Stimulated activated CD4-positive, alpha-beta T cell treated with anti-CD3 and anti-CD28 coated beads, Interleukin-4, amount 100 ng/mL, for 24 hours (primary cell): Measurements from ENCODE around the gene CBFB.
"Not testable (repeated sequence)": the region's sequence is repeated elsewhere in the genome, so short reads cannot be mapped to it uniquely, and the experiment has no call there.

Experiments used
- DNase-seq: peaks from one replicate; pipeline ENCODE4 v3.0.0-alpha.2; 2020

The CBFB gene

DNA sequence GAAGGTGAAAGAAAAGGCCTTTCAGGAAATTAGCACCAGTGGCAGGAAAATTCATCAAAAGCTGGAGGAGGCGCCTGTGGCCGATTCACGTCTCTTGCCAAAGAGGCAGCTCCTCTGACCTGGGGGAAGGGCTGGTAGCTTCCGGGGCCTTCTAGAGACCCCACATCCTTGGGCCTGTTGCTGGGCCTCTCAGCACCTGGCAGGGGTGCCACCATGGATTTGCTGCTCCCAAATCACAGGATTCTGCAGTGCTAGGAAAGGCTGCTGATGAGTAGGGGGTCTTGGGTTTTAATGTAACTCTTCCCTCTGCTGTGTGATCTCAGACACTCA lies 11.6 kb upstream of the CBFB start:
- no peak for DNase-seq

DNA sequence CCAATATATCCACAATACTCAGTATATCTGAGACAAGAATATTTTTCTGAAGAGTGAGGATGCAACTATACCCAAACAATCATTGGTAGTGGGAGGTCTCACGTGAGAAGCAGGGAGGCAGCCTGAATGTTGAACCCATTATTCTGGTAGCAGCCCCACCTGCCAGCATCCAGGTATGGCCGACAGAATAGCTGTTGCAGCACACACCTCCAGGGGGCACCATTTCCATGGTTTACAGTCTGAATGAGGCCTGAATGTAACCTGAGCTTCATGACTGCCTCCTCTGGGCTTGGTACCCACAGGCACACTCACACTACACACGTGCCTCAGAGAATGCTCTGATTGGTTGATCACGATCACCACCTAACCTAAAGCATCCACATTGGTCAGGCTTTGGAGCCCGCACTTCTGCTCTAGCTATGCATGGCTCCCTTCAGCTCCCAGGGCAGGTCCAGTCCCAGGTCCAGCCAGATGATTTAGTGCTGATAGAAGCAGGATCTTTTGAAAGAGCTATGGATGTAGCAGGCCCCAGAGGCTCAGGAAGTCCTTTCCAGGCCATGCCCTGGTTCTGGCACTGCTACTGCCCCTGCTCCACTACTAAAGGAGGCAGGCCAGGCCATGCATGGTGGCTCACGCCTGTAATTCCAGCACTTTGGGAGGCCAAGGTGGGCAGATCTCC lies 11.0 kb upstream of the CBFB start:
- peak; percentile 90 for DNase-seq

DNA sequence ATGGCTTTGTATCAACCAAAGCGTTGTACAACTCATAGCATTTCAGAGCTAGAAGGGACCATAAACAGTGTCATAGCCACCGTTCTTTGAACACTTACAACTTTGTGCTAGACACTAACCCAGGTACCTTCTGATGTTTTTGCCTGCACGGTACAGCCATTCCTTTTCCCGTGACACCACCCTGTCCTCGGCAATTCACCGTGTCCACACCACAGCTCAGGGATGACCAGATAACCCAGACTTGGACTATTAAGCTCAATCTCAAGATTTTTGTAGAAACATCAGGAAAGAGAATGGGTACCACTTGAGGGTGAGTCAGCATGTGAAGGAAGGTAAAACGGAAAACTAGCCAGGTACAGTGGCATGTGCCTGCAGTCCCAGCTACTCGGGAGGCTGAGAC lies 9.8 kb upstream of the CBFB start:
- no peak for DNase-seq

- DNase-seq: no peak
These were observed 7.6 kb upstream of the CBFB start for GRCh38 chr16:67021321-67021720.

DNA sequence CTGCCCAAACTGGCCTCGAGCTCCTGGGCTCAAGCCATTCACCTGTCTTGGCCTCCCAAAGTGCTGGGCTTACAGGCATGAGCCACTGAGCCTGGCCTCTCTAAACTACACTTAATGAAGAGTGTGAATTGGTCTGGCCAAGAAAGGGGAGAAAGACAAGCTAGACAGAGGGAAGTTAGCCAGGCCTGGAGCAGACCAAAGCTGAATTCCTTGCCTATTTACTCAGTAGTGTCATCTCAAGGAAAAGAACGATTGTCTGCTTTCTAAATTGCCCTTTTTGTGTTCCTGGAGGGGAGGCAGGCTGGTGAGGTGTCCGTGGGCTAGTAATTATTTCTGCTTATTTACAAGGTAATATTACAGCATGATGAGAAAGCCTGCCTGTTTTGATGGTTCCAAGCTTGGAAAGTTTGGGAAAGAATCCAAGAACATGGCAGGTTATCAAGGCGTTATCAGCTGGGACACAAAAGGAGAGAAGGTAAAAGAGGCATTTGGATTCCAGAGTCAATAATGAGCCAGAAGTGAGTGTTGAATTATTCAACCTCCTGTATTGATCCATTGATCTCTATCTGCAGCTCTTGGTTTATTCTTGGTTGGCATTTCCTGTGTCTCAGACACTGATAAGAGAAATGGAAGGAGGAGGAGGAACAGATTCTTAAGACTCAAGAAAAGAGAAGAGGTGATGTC lies 6.3 kb upstream of the CBFB start:
- DNase-seq: no peak

DNA sequence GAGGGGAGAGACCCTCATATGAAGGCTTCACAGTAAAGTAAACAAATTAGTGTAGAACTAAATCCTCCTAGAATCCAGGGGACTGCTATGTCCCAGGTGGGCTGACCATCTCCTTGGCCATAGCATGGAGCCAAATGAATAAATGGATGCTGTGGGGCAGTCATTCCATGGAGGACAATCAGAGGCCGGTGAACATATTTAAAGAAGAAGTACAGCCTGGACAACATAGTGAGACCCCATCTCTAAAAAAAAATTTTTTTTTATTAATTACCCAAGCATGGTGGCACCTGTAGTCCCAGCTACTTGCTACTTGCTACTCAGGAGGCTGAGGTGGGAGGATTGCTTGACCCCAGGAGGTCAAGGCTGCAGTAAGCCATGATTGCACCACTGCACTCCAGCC lies 5.3 kb upstream of the CBFB start:
- no peak for DNase-seq

GRCh38 chr16:67024384-67025209 lies 4.4 kb upstream of the CBFB start:
- no peak for DNase-seq

DNA sequence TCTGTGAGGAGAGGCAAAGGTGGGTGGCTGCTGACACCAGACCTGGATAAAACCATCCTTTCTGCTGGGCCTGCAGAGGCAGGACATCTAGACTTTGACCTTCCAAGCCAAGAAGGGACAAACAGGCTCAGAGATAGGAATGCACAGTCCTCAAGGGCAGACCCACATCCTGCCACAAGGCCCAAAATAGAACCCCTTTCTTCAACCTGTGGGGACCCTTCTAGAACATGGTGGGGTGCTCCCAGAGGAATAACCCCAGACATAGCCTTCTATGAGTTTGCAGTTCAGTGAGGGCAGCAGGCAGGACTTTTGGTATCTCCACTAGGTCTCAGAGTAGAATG lies 3.8 kb upstream of the CBFB start:
- DNase-seq: no peak

DNA sequence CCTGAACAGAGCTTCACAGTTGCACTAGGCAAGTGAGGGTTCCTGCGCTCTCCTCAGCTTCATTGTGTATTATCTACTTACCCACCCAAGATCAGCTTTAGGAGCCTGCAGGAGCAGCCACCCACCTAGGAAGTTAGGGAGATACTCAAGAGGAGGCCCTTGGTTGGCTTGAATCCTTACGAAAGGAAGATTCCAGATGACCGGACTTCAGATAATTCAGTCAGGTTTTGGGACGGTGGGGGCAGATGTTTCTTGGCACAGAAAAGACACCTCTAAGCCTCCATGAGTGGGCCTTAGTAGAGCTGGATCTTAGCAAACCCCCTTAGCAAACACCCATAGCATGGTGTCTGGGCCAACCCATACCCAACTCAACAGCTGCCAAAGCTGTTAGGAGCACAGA lies 2.4 kb upstream of the CBFB start:
- DNase-seq: no peak

DNA sequence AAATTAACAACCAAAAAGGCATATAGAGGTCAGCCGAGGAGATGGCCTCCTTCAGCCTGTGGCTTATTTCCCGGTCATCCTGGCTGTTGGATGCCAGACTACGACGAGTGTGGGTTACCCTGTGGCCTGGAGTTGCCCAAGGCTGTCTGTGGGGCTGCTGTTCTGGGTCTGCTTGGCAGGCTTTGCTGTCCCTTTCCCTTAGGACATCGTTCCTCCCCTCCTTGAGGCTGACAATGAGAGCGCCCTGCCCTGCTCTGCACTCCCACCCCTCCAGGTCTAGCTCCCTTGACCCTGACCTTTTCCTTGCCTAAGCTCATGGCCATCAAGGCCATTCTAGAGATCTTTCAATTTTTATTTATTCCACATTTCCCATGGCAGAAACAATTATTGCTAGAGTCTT lies 1.9 kb upstream of the CBFB start:
- DNase-seq: no peak

- DNase-seq: no peak
These were observed 718 bp upstream of the CBFB start for GRCh38 chr16:67028167-67028695.

GRCh38 chr16:67029254-67030096 lies 526 bp downstream of the CBFB start:
- DNase-seq: peak; percentile 60

GRCh38 chr16:67030221-67030962 lies 1.4 kb downstream of the CBFB start:
- DNase-seq: no peak

- no peak for DNase-seq
These were observed 5.5 kb downstream of the CBFB start for GRCh38 chr16:67034487-67034886.

- no peak for DNase-seq
These were observed 6.4 kb downstream of the CBFB start for GRCh38 chr16:67035364-67035763.

DNA sequence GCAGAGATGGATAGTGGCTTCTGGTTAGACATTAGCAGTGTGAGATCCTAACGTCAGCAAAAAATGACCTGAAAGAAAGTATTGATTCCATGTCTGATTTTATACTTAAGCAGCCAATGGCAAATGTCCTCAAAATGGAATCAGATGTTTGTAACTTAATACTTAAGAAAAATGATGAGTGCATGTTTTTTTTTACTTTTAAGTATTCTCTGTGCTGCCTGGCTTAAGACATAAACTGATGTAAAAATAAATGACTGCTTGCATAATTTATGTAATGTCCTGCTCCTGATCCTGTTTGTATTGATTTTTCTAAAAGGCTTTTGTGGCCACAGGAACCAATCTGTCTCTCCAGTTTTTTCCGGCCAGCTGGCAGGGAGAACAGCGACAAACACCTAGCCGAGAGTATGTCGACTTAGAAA lies 7.4 kb downstream of the CBFB start:
- no peak for DNase-seq

DNA sequence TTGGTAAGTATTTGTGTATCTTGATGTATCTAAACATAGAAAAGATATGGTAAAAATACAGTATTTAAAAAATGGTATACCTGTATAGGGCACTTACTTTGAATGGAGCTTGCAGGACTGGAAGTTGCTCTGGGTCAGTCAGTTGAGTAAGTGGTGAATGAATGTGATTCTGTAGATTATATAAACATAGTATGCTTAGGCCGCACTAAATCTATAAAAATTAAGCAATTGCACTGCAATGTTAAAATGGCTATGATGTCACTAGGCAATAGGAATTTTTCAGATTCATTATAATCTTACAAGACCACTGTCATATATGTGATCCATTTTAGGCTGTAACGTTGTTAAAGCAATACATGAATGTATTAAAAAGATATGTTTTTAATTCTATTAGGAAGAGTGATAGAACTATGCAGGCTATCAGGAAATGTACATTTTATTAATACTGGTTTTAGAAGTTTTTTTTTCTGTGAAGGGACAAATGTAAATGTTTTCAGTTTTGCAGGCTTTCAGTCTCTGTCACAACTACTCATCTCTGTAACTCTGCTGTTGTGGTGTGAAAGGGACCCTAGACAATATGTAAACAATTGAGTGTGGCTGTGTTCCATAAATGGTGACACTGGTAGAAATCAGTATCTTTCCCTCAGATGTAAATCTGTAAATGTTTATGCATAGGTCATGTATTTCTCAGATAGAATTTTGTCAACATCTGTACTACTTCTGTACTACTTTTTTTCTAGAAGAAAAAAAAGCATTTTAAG lies 10.5 kb downstream of the CBFB start:
- no peak for DNase-seq

GRCh38 chr16:67040166-67040565 lies 11.2 kb downstream of the CBFB start:
- no peak for DNase-seq

- DNase-seq: no peak
These were observed 12.0 kb downstream of the CBFB start for GRCh38 chr16:67040906-67041305.

- DNase-seq: not testable (repeated sequence)
These were observed 12.6 kb downstream of the CBFB start for GRCh38 chr16:67041520-67041919.

GRCh38 chr16:67043420-67043819 lies 14.5 kb downstream of the CBFB start:
- DNase-seq: no peak

DNA sequence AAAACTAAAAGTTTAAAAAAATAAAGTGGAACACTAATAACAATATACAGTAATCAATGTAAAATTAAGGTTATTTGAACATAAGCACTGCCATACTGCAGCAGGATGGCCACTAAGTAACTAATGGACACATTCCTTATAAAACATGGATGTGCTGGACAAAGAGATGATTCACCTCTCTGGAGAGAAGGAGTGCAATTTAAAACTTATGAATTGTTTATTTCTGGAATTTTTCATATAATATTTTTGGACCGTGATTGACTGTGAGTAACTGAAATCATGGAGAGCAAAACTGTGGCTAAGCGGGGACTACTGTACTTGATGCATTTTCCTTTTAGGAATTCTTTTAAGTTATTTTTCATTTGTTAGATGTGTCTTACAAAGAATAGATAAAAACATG lies 21.8 kb downstream of the CBFB start:
- DNase-seq: no peak
